HCT116 (cell line): ENCODE measurements around the gene SAMD4A. TPM values are rescaled to one million over a fixed set of nuclear protein-coding genes. Genes with fewer than 3 reads are reported as not detected.

Source experiments
- ATAC-seq: fragments of 200-7000 bp; cut with Tn5 transposase; 2 replicates; pipeline ENCODE4 v1.9.1; 2020; ENCODE audit warnings: mild to moderate bottlenecking, moderate library complexity
- BruUV-seq: library from RNA; stranded (reverse); fragments of 400-500 nt; replicated peaks from 2 replicates; lab custom pipeline; 2021; lab: Mats Ljungman, UMichigan
- CTCF ChIA-PET: fragments of 300-600 bp; sonication (Branson Sonifier 250); formaldehyde crosslinking; loops from one replicate; lab custom pipeline; 2021; ENCODE audit warnings: antibody characterized with exemption; lab: Charles Lee
- POLR2A ChIA-PET: fragments of 300-600, 350-600 bp; sonication (Branson Sonifier 250); formaldehyde crosslinking; loops from one replicate; lab custom pipeline; 2021; ENCODE audit warnings: antibody characterized with exemption; lab: Charles Lee
- RAD21 ChIA-PET, 2 experiments: fragments of 300-600 bp; sonication (Branson Sonifier 250); formaldehyde crosslinking; loops; one replicate each; lab custom pipeline; 2023; ENCODE audit warnings: low total read pairs in 2 of 2; ENCODE audit not compliant: uncharacterized antibody in 2 of 2, unreplicated experiment in 2 of 2, low non-redundant PET in 1 of 2; lab: Charles Lee
- DNase-seq: peaks from one replicate; pipeline ENCODE4 v3.0.0-alpha.2; 2010; ENCODE audit warnings: low read depth, low spot score
- H2AFZ ChIP-seq: fragments of 200-600 bp; shearing (Covaris generic), sonication (generic); 2 replicates; pipeline ENCODE4 v1.6.1; 2017; ENCODE audit warnings: low read depth, mixed run types, mixed read lengths, antibody characterized with exemption, low read length; ENCODE audit not compliant: poor library complexity, severe bottlenecking
- H3K27ac ChIP-seq: 2 replicates; pipeline ENCODE4 v1.5.1; 2012; ENCODE audit warnings: low read depth, low read length
- H3K27me3 ChIP-seq: fragments of 200-600 bp; sonication (generic); 2 replicates; pipeline ENCODE4 v1.6.1; 2016; ENCODE audit warnings: mixed run types, low read length, mixed read lengths; ENCODE audit not compliant: insufficient read depth
- H3K36me3 ChIP-seq, 2 experiments: fragments of 200-500 bp in 1 of 2; fragments of 200-600 bp in 1 of 2; sonication (Bioruptor generic) in 1 of 2; sonication (generic) in 1 of 2; 2 replicates each; pipeline versions ENCODE4 v1.5.1 to v1.6.1; 2014 to 2016; ENCODE audit warnings: low read length in 2 of 2, inconsistent platforms in 1 of 2, mixed read lengths in 1 of 2, mixed run types in 1 of 2; ENCODE audit not compliant: insufficient read depth in 2 of 2, control insufficient read depth in 1 of 2
- H3K4me1 ChIP-seq, 2 experiments: fragments of 200-600 bp in 1 of 2; sonication (generic) in 1 of 2; 2 replicates each; pipeline versions ENCODE4 v1.5.1 to v1.6.1; 2012 to 2017; ENCODE audit warnings: low read length in 2 of 2, inconsistent platforms in 1 of 2, mild to moderate bottlenecking in 1 of 2, mixed read lengths in 1 of 2, mixed run types in 1 of 2, moderate library complexity in 1 of 2; ENCODE audit not compliant: insufficient read depth in 2 of 2, control insufficient read depth in 1 of 2
- H3K4me2 ChIP-seq: fragments of 200-600 bp; sonication (generic); 2 replicates; pipeline ENCODE4 v1.6.1; 2017; ENCODE audit warnings: mixed run types, low read length, mixed read lengths
- H3K4me3 ChIP-seq, 2 experiments: fragments of 200-600 bp in 1 of 2; sonication (generic) in 1 of 2; replicated peaks in 1 of 2; 2 replicates each; pipeline ENCODE4 v1.5.1; 2011 to 2016; ENCODE audit warnings: low read length in 2 of 2, control low read depth in 1 of 2, low read depth in 1 of 2, mild to moderate bottlenecking in 1 of 2, mixed read lengths in 1 of 2, mixed run types in 1 of 2
- H3K79me2 ChIP-seq: fragments of 200-600 bp; sonication (generic); 2 replicates; pipeline ENCODE4 v1.6.1; 2017; ENCODE audit warnings: mild to moderate bottlenecking, mixed run types, low read length, moderate library complexity, mixed read lengths; ENCODE audit not compliant: insufficient read depth
- H3K9ac ChIP-seq: fragments of 200-600 bp; sonication (generic); 2 replicates; pipeline ENCODE4 v1.6.1; 2016; ENCODE audit warnings: low read length, mixed read lengths
- H3K9me2 ChIP-seq: fragments of 200-600 bp; sonication (generic), shearing (Covaris generic); 2 replicates; pipeline ENCODE4 v1.6.1; 2017; ENCODE audit warnings: mixed run types, mild to moderate bottlenecking, moderate library complexity; ENCODE audit not compliant: insufficient read depth
- H3K9me3 ChIP-seq, 2 experiments: fragments of 200-500 bp in 1 of 2; fragments of 200-600 bp in 1 of 2; sonication (Bioruptor generic) in 1 of 2; sonication (generic) in 1 of 2; 2 replicates each; pipeline ENCODE4 v1.6.1; 2014 to 2017; ENCODE audit warnings: low read length in 2 of 2, mixed read lengths in 2 of 2, inconsistent platforms in 1 of 2, low read depth in 1 of 2, mild to moderate bottlenecking in 1 of 2, mixed run types in 1 of 2, moderate library complexity in 1 of 2; ENCODE audit not compliant: control insufficient read depth in 1 of 2, insufficient read depth in 1 of 2
- H4K20me1 ChIP-seq: fragments of 200-600 bp; sonication (generic), shearing (Covaris generic); 2 replicates; pipeline ENCODE4 v1.6.1; 2017; ENCODE audit warnings: mixed run types, mild to moderate bottlenecking, moderate library complexity; ENCODE audit not compliant: insufficient read depth
- CBX3 ChIP-seq: IDR thresholded peaks from 2 replicates; pipeline ENCODE4 v1.6.1; 2012; ENCODE audit warnings: low read depth
- EGR1 ChIP-seq: IDR thresholded peaks from 2 replicates; pipeline ENCODE4 v1.6.1; 2012; ENCODE audit warnings: low read depth
- POLR2AphosphoS5 ChIP-seq: IDR thresholded peaks from 2 replicates; pipeline ENCODE4 v1.6.1; 2011; ENCODE audit warnings: mild to moderate bottlenecking, low read depth, low read length, moderate library complexity
- RAD21 ChIP-seq: IDR thresholded peaks from 2 replicates; pipeline ENCODE4 v1.6.1; 2012; ENCODE audit warnings: low read depth, mild to moderate bottlenecking
- SRF ChIP-seq: IDR thresholded peaks from 2 replicates; pipeline ENCODE4 v1.6.1; 2012; ENCODE audit warnings: low read depth
- intact Hi-C: fragments of 100-400 bp; cut with micrococcal nuclease; formaldehyde crosslinking; loops from 2 replicates; pipeline ENCODE4 v1.10.0; 2022
- total RNA-seq: library from RNA; stranded (reverse); gene quantifications from one replicate; pipeline ENCODE4 v1.2.1, GENCODE V29; 2021; ENCODE audit not compliant: unreplicated experiment
- TF ChIP-seq, protein P1 (sequence below): IDR thresholded peaks from 2 replicates; pipeline ENCODE4 v1.6.1; 2012

Gene SAMD4A
- total RNA-seq, 1 experiment from 2014 or later, result 9.0 TPM

DNA sequence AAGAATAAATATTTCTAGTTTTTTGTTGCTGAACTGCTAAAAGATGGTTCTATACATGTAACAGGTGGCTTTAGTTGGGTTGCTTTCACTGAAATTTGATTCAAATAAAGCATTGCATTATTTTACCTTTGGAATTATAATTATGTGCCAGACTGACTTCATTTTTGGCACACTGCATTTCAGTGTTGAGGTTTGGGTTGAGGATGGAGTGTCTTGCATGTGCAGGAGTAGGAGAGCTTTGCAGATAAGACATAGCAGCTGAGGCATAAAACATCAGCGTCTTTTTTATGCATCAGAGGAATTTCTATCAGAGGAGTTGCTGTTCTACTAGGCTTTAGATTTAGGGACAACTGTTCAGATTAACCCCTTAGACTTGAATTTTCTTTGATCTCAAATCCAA lies 17.2 kb downstream of the SAMD4A start:
- no TSS peak for BruUV-seq
- DNase-seq (no peak), ATAC-seq (no peak)
- Histone ChIP-seq H3K9ac (no peak overlapping the region), H3K36me3 (no peaks in the 10 kb centered on the region), H3K4me2 (no peak overlapping the region), H3K27ac (no peak overlapping the region), H3K9me2 (no peaks in the 10 kb centered on the region), H2AFZ (no peak overlapping the region), H3K4me1 (peaks cover 0 to 7% of the 10 kb centered on the region in 2 experiments; a peak in 1 of 4 replicates), H3K79me2 (peaks cover 5% of the 10 kb centered on the region; the same call in 1 of the 2 replicates), H4K20me1 (no peaks in the 10 kb centered on the region), H3K9me3 (no peaks in the 10 kb centered on the region), H3K27me3 (no peaks in the 10 kb centered on the region), H3K4me3 (no peak overlapping the region)
- intact Hi-C loops, result no loop called here
- RAD21 ChIA-PET, result no interaction called here
- TF ChIP-seq CBX3 (no peak), POLR2AphosphoS5 (no peak), EGR1 (no peak), RAD21 (no peak)
- TF ChIP-seq, protein P1, sequence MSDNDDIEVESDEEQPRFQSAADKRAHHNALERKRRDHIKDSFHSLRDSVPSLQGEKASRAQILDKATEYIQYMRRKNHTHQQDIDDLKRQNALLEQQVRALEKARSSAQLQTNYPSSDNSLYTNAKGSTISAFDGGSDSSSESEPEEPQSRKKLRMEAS, result no peak
- CTCF ChIA-PET, result no interaction called here
- POLR2A ChIA-PET, result no interaction called here

DNA sequence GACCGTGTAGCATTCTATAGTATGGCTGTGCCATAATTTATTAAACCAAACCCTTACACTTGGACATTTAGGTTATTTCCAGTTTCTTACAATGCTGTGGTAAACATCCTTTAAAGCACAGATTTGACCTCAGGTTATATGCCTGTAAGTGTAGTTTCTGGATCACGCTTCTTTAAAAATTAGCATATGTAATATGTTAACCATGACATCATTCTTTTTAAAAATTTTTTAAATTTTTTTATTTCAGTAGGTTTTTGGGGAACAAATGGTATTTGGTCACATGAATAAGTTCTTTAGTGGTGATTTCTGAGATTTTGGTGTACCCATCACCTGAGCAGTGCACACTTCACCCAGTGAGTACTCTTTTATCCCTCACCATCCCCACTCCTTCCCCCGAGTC lies 18.3 kb downstream of the SAMD4A start:
- H3K27ac ChIP-seq, result no peak overlapping the region
- intact Hi-C loops, result no loop called here
- no peak overlapping the region for H3K4me2 ChIP-seq
- H3K9me2 ChIP-seq, result no peaks in the 10 kb centered on the region
- H4K20me1 ChIP-seq, result no peaks in the 10 kb centered on the region
- ATAC-seq (no peak), DNase-seq (no peak)
- H2AFZ ChIP-seq, result no peak overlapping the region
- ChIA-PET CTCF (no interaction called here), POLR2A (no interaction called here), RAD21 (no interaction called here)
- no TSS peak for BruUV-seq
- no peaks in the 10 kb centered on the region for H3K9me3 ChIP-seq
- H3K79me2 ChIP-seq, result peaks cover 9% of the 10 kb centered on the region; the same call in 1 of the 2 replicates
- peaks cover 0 to 14% of the 10 kb centered on the region in 2 experiments; a peak in 1 of 4 replicates for H3K4me1 ChIP-seq
- TF ChIP-seq EGR1 (no peak), SRF (no peak)
- TF ChIP-seq, all 23 proteins: peak for 0
- Histone ChIP-seq H3K9ac (no peak overlapping the region), H3K4me3 (no peak overlapping the region), H3K27me3 (no peaks in the 10 kb centered on the region), H3K36me3 (no peaks in the 10 kb centered on the region)
